BE2C (cell line): ENCODE measurements around the gene PTAR1.

Experiments used
- DNase-seq: peaks from one replicate; pipeline ENCODE4 v3.0.0-alpha.2; 2020
- H3K27me3 ChIP-seq: fragments of 250-450 bp; sonication (Bioruptor Pico); 2 replicates; pipeline ENCODE4 v1.5.1; 2020; ENCODE audit warnings: mild to moderate bottlenecking
- H3K36me3 ChIP-seq: fragments of 250-450 bp; sonication (Bioruptor Pico); 2 replicates; pipeline ENCODE4 v1.5.1; 2020; ENCODE audit warnings: mild to moderate bottlenecking
- H3K4me1 ChIP-seq: fragments of 250-450 bp; sonication (Bioruptor Pico); 2 replicates; pipeline ENCODE4 v1.5.1; 2020
- H3K4me3 ChIP-seq: 2 replicates; pipeline ENCODE4 v1.5.1; 2011; ENCODE audit warnings: low read depth, low read length
- H3K9me3 ChIP-seq: fragments of 250-450 bp; sonication (Bioruptor Pico); 2 replicates; pipeline ENCODE4 v1.5.1; 2020
- CTCF ChIP-seq: IDR thresholded peaks from 2 replicates; pipeline ENCODE4 v1.5.1; 2012; ENCODE audit warnings: mild to moderate bottlenecking, low read depth, low read length

PTAR1 gene

DNA sequence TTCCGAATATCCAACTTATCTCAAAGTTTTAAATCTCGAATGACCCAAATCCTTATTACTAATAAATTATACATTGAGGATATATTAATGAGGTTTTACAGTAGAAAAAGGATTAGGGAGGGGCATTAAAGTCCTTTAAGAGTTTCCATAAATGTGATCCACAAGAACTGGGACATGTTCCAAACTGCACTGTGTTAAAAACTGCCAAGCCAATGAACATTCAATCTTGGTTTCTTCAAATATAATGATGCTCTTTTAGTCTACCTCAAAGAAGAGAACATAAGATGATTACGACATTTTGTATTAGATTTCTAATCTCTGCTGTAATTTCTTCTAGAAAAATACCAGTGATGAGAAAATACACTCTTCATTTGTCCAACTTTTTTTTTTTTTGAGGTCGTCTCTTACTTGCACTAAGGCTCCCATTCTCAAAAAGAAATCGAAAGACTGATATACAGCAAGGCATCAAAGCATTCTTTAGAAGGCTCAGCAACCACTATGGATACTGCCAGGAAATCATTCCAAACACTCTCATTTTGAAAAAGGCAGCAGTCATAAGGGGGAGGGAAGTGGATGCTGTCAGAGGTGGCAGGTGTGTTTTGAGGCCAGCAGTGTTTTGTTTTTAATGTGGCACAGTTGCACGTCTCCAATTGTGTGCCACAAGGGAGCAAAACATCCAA lies 1.7 kb downstream of the PTAR1 start:
- no peak for TF ChIP-seq CTCF
- no peak for DNase-seq
- H3K36me3 ChIP-seq, result peaks cover 18% of the 10 kb centered on the region

DNA sequence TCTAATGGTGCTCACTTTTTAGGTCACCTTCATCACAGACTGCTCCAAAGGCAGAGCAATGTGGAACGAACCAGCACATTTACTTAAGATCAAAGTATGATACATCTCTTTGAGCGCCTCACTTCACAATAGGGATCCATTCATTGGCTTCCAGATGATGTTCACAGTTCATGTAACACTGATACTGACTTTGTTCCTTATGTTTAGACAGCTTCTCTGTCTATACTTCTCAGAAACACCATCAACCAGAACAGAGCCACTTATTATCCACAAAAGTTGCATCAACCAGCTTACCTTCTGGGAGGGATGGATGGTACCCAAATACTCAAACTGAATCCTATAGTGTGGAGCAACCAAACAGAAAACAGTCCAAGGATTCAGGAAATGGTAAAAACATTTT lies 4.6 kb downstream of the PTAR1 start:
- peaks cover 9% of the 10 kb centered on the region for H3K4me1 ChIP-seq

More for the DNA sequence above, 1.7 kb downstream of the PTAR1 start:
- H3K4me3 ChIP-seq, result peak overlapping the region; percentile 69
- H3K27me3 ChIP-seq, result no peaks in the 10 kb centered on the region
- H3K4me1 ChIP-seq, result no peaks in the 10 kb centered on the region; the same call in 1 of the 2 replicates
- no peaks in the 10 kb centered on the region for H3K9me3 ChIP-seq

DNA sequence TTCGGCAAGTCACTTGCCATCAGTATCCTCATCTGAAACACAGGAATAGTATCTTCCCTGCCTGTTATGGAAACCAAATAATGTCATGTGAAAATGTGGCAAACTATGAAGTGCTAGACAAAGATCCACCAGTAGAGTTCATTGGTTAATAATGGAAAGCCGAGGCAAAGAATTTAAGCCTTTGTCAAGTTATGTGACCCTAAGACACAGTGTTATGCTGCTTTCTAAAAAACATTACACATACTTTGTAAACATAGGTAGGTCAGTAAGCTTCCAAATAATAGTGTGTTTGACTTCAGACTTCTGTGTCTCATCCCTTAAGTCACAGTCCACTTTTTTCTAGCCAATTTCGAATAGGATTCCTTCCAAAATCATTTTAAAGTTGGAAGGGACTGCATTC lies 6.0 kb downstream of the PTAR1 start:
- no peak overlapping the region for H3K4me3 ChIP-seq
- H3K4me1 ChIP-seq, result peaks cover 14% of the 10 kb centered on the region
- TF ChIP-seq CTCF, result no peak
- H3K36me3 ChIP-seq, result peaks cover 37% of the 10 kb centered on the region
- no peaks in the 10 kb centered on the region for H3K27me3 ChIP-seq
- DNase-seq, result no peak
- H3K9me3 ChIP-seq, result no peaks in the 10 kb centered on the region

More for the DNA sequence above, 4.6 kb downstream of the PTAR1 start:
- H3K36me3 ChIP-seq, result peaks cover 31% of the 10 kb centered on the region
- H3K4me3 ChIP-seq, result no peak overlapping the region
- DNase-seq, result no peak
- no peaks in the 10 kb centered on the region for H3K9me3 ChIP-seq
- no peaks in the 10 kb centered on the region for H3K27me3 ChIP-seq
- no peak for TF ChIP-seq CTCF

DNA sequence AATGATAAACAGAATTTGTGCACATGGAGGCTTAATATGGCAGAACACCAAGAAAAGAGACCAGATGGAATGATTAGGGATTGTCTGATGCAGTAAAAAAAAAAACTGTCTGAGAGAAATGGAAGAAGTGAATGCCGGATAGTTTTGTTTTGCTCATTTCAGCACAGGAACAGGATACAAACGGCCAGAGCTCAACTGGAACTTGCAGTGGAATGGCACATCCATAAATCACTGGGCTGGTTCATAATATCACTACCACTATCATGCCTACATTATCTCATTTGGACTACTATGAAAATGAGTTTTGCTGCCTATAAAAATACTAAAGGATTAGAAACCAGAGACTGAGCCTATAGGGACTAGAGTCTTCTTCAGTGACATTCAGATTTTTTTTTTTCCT lies 9.7 kb downstream of the PTAR1 start:
- TF ChIP-seq CTCF, result no peak
- Histone ChIP-seq H3K4me1 (peaks cover 22% of the 10 kb centered on the region), H3K27me3 (no peaks in the 10 kb centered on the region), H3K9me3 (no peaks in the 10 kb centered on the region), H3K4me3 (no peak overlapping the region), H3K36me3 (peaks cover 59% of the 10 kb centered on the region)
- no peak for DNase-seq

GRCh38 chr9:69748304-69748703 lies 11.5 kb downstream of the PTAR1 start:
- TF ChIP-seq CTCF, result no peak
- no peak for DNase-seq
- peaks cover 69% of the 10 kb centered on the region for H3K36me3 ChIP-seq
- peaks cover 22% of the 10 kb centered on the region for H3K4me1 ChIP-seq
- H3K9me3 ChIP-seq, result no peaks in the 10 kb centered on the region
- no peak overlapping the region for H3K4me3 ChIP-seq
- H3K27me3 ChIP-seq, result no peaks in the 10 kb centered on the region

- Histone ChIP-seq H3K4me3 (no peak overlapping the region), H3K36me3 (peaks cover 64% of the 10 kb centered on the region), H3K4me1 (peaks cover 18% of the 10 kb centered on the region), H3K9me3 (no peaks in the 10 kb centered on the region), H3K27me3 (no peaks in the 10 kb centered on the region)
- no peak for TF ChIP-seq CTCF
- DNase-seq, result no peak
Measured at GRCh38 chr9:69746859-69747560, 12.8 kb downstream of the PTAR1 start.
